Neural cell (in vitro differentiated cells): Measurements from ENCODE around the gene TBL1XR1.

Experiments used
- CTCF ChIP-seq: fragments of 450-650 bp; IDR thresholded peaks from 2 replicates; pipeline ENCODE4 v1.5.1; 2014; ENCODE audit warnings: antibody characterized with exemption, mild to moderate bottlenecking, moderate library complexity; ENCODE audit not compliant: poor library complexity, severe bottlenecking
- EZH2 ChIP-seq: fragments of 200-600, 300-800 bp; shearing (Covaris generic), sonication (generic); IDR thresholded peaks from 2 replicates; pipeline ENCODE4 v1.6.1; 2014; ENCODE audit warnings: antibody characterized with exemption, low read length, borderline replicate concordance, mild to moderate bottlenecking; ENCODE audit not compliant: insufficient read depth, poor library complexity, severe bottlenecking

GRCh38 chr3:176976586-176976985 lies 220.7 kb downstream of the TBL1XR1 start:
- TF ChIP-seq CTCF (no peak), EZH2 (no peak)
